ENCODE data around the gene SPRYD7. TPM values are rescaled to one million over a fixed set of nuclear protein-coding genes. Genes with fewer than 3 reads are reported as not detected.

Gene SPRYD7
- polyA plus RNA-seq, 1 of the 3 experiments (the other 2 are of a cell fraction) = 8.6 TPM

- H3K9ac ChIP-seq = no peak overlapping the region
- WGBS (ENCODE audit: low lambda C conversion rate) = 100% methylated on average over 1 of the region's 1 CpG
- H3F3A ChIP-seq (replicated peaks; ENCODE audit: insufficient read depth) = no peaks in the 10 kb centered on the region
- no peak overlapping the region for H3K27ac ChIP-seq (ENCODE audit: low read depth in 2 of 2, low read length in 1 of 2)
- H3K36me3 ChIP-seq (replicated peaks in 1 of 2; ENCODE audit: control insufficient read depth in 1 of 2, insufficient read depth in 2 of 2, low read length in 1 of 2) = no peaks in the 10 kb centered on the region
- ChIA-PET CTCF (interaction anchor here (0.6 to 5.5 kb wide), 34 partner anchors 9 to 1096 kb away, joined by 3 to 45 read pairs (median 4); partner anchors contain the start of gene TRIM13), POLR2A (no interaction called here)
- H2AFZ ChIP-seq (ENCODE audit: low read depth) = peak overlapping the region; percentile 5; the same call in 1 of the 2 replicates
- DNase-seq = no peak
- TF ChIP-seq MEF2A (IDR thresholded peaks at IDR 0.05; ENCODE audit: borderline replicate concordance, low read depth) (no peak), NRF1 (IDR thresholded peaks at IDR 0.05; ENCODE audit: low read depth, low read length) (no peak), FOXM1 (IDR thresholded peaks at IDR 0.05; ENCODE audit: low read depth) (no peak), SIN3A (IDR thresholded peaks at IDR 0.05; ENCODE audit: borderline replicate concordance, low read depth, low read length) (no peak), USF1 (IDR thresholded peaks at IDR 0.05; ENCODE audit: borderline replicate concordance, low read depth) (no peak), YY1 (IDR thresholded peaks at IDR 0.05; ENCODE audit: low read depth) (no peak), GATA2 (CRISPR knock-in tag; IDR thresholded peaks at IDR 0.05) (no peak), TEAD4 (IDR thresholded peaks at IDR 0.05; ENCODE audit: borderline replicate concordance, insufficient read depth) (no peak), FOXJ3 (CRISPR knock-in tag; IDR thresholded peaks at IDR 0.05) (no peak), RXRA (IDR thresholded peaks at IDR 0.05; ENCODE audit: borderline replicate concordance, low read depth) (no peak), POLR2AphosphoS5 (IDR thresholded peaks at IDR 0.05; ENCODE audit: low read depth, low read length) (no peak), ZBTB33 (IDR thresholded peaks at IDR 0.05; ENCODE audit: borderline replicate concordance, low read depth) (no peak), MXI1 (IDR thresholded peaks at IDR 0.05; ENCODE audit: low read depth, low read length) (no peak), ELF1 (IDR thresholded peaks at IDR 0.05) (no peak), JUND (IDR thresholded peaks at IDR 0.05) (no peak), RFX5 (IDR thresholded peaks at IDR 0.05; ENCODE audit: low read length) (no peak), PBX3 (IDR thresholded peaks at IDR 0.05) (no peak)
- TF ChIP-seq, protein P1, sequence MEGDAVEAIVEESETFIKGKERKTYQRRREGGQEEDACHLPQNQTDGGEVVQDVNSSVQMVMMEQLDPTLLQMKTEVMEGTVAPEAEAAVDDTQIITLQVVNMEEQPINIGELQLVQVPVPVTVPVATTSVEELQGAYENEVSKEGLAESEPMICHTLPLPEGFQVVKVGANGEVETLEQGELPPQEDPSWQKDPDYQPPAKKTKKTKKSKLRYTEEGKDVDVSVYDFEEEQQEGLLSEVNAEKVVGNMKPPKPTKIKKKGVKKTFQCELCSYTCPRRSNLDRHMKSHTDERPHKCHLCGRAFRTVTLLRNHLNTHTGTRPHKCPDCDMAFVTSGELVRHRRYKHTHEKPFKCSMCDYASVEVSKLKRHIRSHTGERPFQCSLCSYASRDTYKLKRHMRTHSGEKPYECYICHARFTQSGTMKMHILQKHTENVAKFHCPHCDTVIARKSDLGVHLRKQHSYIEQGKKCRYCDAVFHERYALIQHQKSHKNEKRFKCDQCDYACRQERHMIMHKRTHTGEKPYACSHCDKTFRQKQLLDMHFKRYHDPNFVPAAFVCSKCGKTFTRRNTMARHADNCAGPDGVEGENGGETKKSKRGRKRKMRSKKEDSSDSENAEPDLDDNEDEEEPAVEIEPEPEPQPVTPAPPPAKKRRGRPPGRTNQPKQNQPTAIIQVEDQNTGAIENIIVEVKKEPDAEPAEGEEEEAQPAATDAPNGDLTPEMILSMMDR (IDR thresholded peaks at IDR 0.05) = no peak
- no peaks in the 10 kb centered on the region for H3K79me2 ChIP-seq (ENCODE audit: insufficient read depth)
- H3K4me3 ChIP-seq (ENCODE audit: low read depth in 2 of 2, low read length in 1 of 2) = no peak overlapping the region
- peak overlapping the region; percentile 18; the same call in 1 of the 2 replicates for H3K4me2 ChIP-seq
- H3K9me3 ChIP-seq = no peaks in the 10 kb centered on the region
- no peaks in the 10 kb centered on the region for H4K20me1 ChIP-seq (ENCODE audit: insufficient read depth)
- peaks cover 4 to 5% of the 10 kb centered on the region in 2 experiments; a peak in 2 of 4 replicates for H3K4me1 ChIP-seq (ENCODE audit: control insufficient read depth in 1 of 2, insufficient read depth in 2 of 2, low read depth in 1 of 2, low read length in 1 of 2)
- H3K27me3 ChIP-seq (ENCODE audit: insufficient read depth) = no peaks in the 10 kb centered on the region
- H3K9me2 ChIP-seq = no peaks in the 10 kb centered on the region
These were observed 39.7 kb upstream of the SPRYD7 start for GRCh38 chr13:49975826-49976225.

Measured in SK-N-SH (cell line).